HepG2 (cell line): ENCODE data around the gene PIK3C2B. TPM values are rescaled to one million over a fixed set of nuclear protein-coding genes. Genes with fewer than 3 reads are reported as not detected.

Experiments used
- GABPB1 ChIP-seq: IDR thresholded peaks from 2 replicates; pipeline ENCODE4 v1.6.1; 2016; ENCODE audit warnings: mild to moderate bottlenecking, missing genetic modification reagents, moderate library complexity, missing compliant biosample characterization
- NPAS2 ChIP-seq: sonication (generic); formaldehyde crosslinking; IDR thresholded peaks from 2 replicates; pipeline ENCODE4 v1.8.0; 2022; ENCODE audit warnings: mild to moderate bottlenecking, missing genetic modification reagents, borderline replicate concordance
- NR2F2 ChIP-seq: IDR thresholded peaks from 2 replicates; pipeline ENCODE4 v1.6.1; 2012; ENCODE audit warnings: low read depth, inconsistent platforms, borderline replicate concordance
- POLR2A ChIP-seq, 2 experiments: IDR thresholded peaks; 2 replicates each; pipeline ENCODE4 v1.6.1; 2011; ENCODE audit warnings: low read depth in 2 of 2, low read length in 2 of 2, mild to moderate bottlenecking in 1 of 2, moderate library complexity in 1 of 2; ENCODE audit not compliant: insufficient read depth in 1 of 2
- RFX3 ChIP-seq: IDR thresholded peaks from 2 replicates; pipeline ENCODE4 v1.6.1; 2016; ENCODE audit warnings: missing biosample characterization, missing genetic modification reagents
- ZBTB7B ChIP-seq: sonication (generic); formaldehyde crosslinking; IDR thresholded peaks from 2 replicates; pipeline ENCODE4 v1.4.0; 2020; ENCODE audit warnings: missing genetic modification reagents
- ZNF180 ChIP-seq: sonication (generic); formaldehyde crosslinking; IDR thresholded peaks from 2 replicates; pipeline ENCODE4 v1.4.0; 2020; ENCODE audit warnings: low read depth, missing genetic modification reagents, borderline replicate concordance
- ZNF605 ChIP-seq: sonication (generic); formaldehyde crosslinking; IDR thresholded peaks from 2 replicates; pipeline ENCODE4 v1.8.0; 2022; ENCODE audit warnings: mild to moderate bottlenecking, missing genetic modification reagents
- polyA plus RNA-seq, 8 experiments: library from polyadenylated mRNA; depleted of rRNA in 3 of 8; stranded (reverse) in 7 of 8; unstranded in 1 of 8; fragments of >200 nt; fragmentation: Illumina TruSeq in 4 of 8; extraction: Trizol in 4 of 8; gene quantifications; 2 replicates each; pipeline versions ENCODE4 v1.2.1 to v1.2.3, GENCODE V29; 2011 to 2016; ENCODE audit warnings: low read depth in 4 of 8, missing spikeins in 1 of 8, mixed read lengths in 1 of 8; ENCODE audit not compliant: insufficient read depth in 1 of 8
- total RNA-seq, 5 experiments: library from RNA; depleted of rRNA; stranded (reverse); fragments of >200 nt; fragmentation: Illumina TruSeq; extraction: Trizol; gene quantifications; 2 replicates each; pipeline ENCODE4 v1.2.3, GENCODE V29; 2016; ENCODE audit warnings: low read depth in 1 of 5
- TF ChIP-seq, protein P1 (sequence below): sonication (generic); formaldehyde crosslinking; IDR thresholded peaks from 2 replicates; pipeline ENCODE4 v1.8.0; 2022; ENCODE audit warnings: missing genetic modification reagents, mild to moderate bottlenecking, moderate library complexity, borderline replicate concordance
- TF ChIP-seq, protein P2 (sequence below): sonication (generic); formaldehyde crosslinking; IDR thresholded peaks from 2 replicates; pipeline ENCODE4 v1.5.1; 2020; ENCODE audit warnings: mild to moderate bottlenecking, missing genetic modification reagents, moderate library complexity
- TF ChIP-seq, protein P3 (sequence below): sonication (generic); formaldehyde crosslinking; IDR thresholded peaks from 2 replicates; pipeline ENCODE4 v1.8.0; 2022; ENCODE audit warnings: mild to moderate bottlenecking, missing genetic modification reagents, moderate library complexity
- TF ChIP-seq, protein P4 (sequence below): sonication (generic); formaldehyde crosslinking; IDR thresholded peaks from 2 replicates; pipeline ENCODE4 v1.4.0; 2020; ENCODE audit warnings: missing genetic modification reagents
- TF ChIP-seq, protein P5 (sequence below): IDR thresholded peaks from 2 replicates; pipeline ENCODE4 v1.6.1; 2016; ENCODE audit warnings: mild to moderate bottlenecking, missing biosample characterization, missing genetic modification reagents
- TF ChIP-seq, protein P6 (sequence below): sonication (generic); formaldehyde crosslinking; IDR thresholded peaks from 2 replicates; pipeline ENCODE4 v1.5.0; 2020; ENCODE audit warnings: mild to moderate bottlenecking, missing genetic modification reagents
- TF ChIP-seq, protein P7 (sequence below): sonication (generic); formaldehyde crosslinking; IDR thresholded peaks from 2 replicates; pipeline ENCODE4 v1.4.0; 2020; ENCODE audit warnings: missing genetic modification reagents

Gene PIK3C2B
- total and polyA plus RNA-seq, 2 of the 13 experiments (the other 11 are each of a cell fraction or from before 2014, with no cell fraction given): 3.4 to 4.5 TPM

DNA sequence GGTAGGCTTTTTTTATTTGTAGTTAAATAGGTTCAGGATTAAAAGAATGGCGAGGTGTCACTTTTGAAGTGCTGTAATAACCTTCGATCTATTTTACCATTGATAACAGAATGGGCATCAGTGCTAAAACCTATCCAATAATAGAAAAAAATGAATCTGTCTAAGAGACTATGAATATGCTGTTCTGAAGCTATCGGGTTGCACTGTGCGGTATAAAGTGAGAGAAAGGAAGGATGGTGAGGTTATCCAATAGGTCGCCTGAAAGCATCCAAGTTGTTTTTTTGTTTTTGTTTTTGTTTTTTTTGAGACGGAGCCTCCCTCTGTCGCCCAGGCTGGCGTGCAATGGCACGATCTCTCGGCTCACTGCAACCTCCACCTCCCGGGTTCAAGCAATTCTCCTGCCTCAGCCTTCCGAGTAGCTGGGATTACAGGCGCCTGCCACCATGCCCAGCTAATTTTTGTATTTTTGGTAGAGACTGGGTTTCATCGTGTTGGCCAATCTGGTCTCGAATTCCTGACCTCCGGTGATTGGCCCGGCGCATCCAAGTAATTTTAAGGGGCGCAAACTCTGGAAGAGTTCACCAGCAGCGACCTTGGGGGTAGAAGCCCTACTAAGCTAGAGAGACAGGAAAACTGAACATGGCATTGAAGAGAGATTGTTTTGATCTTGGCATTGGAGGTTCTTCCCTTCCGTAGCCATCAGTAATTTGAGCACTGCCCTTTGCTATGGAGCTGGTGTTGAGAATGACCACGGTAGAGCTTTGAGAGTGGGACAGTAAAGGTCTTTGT, 12.9 kb upstream of the PIK3C2B start (continued):
- TF ChIP-seq, protein P1, sequence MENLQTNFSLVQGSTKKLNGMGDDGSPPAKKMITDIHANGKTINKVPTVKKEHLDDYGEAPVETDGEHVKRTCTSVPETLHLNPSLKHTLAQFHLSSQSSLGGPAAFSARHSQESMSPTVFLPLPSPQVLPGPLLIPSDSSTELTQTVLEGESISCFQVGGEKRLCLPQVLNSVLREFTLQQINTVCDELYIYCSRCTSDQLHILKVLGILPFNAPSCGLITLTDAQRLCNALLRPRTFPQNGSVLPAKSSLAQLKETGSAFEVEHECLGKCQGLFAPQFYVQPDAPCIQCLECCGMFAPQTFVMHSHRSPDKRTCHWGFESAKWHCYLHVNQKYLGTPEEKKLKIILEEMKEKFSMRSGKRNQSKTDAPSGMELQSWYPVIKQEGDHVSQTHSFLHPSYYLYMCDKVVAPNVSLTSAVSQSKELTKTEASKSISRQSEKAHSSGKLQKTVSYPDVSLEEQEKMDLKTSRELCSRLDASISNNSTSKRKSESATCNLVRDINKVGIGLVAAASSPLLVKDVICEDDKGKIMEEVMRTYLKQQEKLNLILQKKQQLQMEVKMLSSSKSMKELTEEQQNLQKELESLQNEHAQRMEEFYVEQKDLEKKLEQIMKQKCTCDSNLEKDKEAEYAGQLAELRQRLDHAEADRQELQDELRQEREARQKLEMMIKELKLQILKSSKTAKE: no peak
- TF ChIP-seq, protein P2, sequence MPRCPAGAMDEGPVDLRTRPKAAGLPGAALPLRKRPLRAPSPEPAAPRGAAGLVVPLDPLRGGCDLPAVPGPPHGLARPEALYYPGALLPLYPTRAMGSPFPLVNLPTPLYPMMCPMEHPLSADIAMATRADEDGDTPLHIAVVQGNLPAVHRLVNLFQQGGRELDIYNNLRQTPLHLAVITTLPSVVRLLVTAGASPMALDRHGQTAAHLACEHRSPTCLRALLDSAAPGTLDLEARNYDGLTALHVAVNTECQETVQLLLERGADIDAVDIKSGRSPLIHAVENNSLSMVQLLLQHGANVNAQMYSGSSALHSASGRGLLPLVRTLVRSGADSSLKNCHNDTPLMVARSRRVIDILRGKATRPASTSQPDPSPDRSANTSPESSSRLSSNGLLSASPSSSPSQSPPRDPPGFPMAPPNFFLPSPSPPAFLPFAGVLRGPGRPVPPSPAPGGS (CRISPR knock-in tag): peak; percentile 33; the same call in 1 of the 2 replicates
- TF ChIP-seq, protein P3, sequence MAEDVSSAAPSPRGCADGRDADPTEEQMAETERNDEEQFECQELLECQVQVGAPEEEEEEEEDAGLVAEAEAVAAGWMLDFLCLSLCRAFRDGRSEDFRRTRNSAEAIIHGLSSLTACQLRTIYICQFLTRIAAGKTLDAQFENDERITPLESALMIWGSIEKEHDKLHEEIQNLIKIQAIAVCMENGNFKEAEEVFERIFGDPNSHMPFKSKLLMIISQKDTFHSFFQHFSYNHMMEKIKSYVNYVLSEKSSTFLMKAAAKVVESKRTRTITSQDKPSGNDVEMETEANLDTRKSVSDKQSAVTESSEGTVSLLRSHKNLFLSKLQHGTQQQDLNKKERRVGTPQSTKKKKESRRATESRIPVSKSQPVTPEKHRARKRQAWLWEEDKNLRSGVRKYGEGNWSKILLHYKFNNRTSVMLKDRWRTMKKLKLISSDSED (CRISPR knock-in tag): no peak
- TF ChIP-seq RFX3 (CRISPR knock-in tag) (no peak), POLR2A (IDR thresholded peaks at IDR 0.05; ENCODE audit: insufficient read depth in 1 of 2, low read depth in 2 of 2, low read length in 2 of 2) (0 out of 4 replicates have a peak, but pooled peaks of 1 of the 2 experiments have one; percentile 5), NPAS2 (CRISPR knock-in tag) (no peak), NR2F2 (0 out of 2 replicates have a peak, but pooled peaks have one; percentile 37), ZBTB7B (CRISPR knock-in tag) (no peak), ZNF180 (CRISPR knock-in tag) (no peak), GABPB1 (CRISPR knock-in tag) (0 out of 2 replicates have a peak, but pooled peaks have one; percentile 15), ZNF605 (CRISPR knock-in tag) (no peak)
- TF ChIP-seq, protein P4, sequence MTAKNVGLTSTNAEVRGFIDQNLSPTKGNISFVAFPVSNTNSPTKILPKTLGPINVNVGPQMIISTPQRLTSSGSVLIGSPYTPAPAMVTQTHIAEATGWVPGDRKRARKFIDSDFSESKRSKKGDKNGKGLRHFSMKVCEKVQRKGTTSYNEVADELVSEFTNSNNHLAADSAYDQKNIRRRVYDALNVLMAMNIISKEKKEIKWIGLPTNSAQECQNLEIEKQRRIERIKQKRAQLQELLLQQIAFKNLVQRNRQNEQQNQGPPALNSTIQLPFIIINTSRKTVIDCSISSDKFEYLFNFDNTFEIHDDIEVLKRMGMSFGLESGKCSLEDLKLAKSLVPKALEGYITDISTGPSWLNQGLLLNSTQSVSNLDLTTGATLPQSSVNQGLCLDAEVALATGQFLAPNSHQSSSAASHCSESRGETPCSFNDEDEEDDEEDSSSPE: no peak
- TF ChIP-seq, protein P5, sequence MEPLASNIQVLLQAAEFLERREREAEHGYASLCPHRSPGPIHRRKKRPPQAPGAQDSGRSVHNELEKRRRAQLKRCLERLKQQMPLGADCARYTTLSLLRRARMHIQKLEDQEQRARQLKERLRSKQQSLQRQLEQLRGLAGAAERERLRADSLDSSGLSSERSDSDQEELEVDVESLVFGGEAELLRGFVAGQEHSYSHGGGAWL (CRISPR knock-in tag): no peak
- TF ChIP-seq, protein P6, sequence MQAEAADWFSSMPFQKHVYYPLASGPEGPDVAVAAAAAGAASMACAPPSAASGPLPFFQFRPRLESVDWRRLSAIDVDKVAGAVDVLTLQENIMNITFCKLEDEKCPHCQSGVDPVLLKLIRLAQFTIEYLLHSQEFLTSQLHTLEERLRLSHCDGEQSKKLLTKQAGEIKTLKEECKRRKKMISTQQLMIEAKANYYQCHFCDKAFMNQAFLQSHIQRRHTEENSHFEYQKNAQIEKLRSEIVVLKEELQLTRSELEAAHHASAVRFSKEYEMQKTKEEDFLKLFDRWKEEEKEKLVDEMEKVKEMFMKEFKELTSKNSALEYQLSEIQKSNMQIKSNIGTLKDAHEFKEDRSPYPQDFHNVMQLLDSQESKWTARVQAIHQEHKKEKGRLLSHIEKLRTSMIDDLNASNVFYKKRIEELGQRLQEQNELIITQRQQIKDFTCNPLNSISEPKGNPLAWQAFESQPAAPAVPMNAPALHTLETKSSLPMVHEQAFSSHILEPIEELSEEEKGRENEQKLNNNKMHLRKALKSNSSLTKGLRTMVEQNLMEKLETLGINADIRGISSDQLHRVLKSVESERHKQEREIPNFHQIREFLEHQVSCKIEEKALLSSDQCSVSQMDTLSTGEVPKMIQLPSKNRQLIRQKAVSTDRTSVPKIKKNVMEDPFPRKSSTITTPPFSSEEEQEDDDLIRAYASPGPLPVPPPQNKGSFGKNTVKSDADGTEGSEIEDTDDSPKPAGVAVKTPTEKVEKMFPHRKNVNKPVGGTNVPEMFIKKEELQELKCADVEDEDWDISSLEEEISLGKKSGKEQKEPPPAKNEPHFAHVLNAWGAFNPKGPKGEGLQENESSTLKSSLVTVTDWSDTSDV (CRISPR knock-in tag): no peak
- TF ChIP-seq, protein P7, sequence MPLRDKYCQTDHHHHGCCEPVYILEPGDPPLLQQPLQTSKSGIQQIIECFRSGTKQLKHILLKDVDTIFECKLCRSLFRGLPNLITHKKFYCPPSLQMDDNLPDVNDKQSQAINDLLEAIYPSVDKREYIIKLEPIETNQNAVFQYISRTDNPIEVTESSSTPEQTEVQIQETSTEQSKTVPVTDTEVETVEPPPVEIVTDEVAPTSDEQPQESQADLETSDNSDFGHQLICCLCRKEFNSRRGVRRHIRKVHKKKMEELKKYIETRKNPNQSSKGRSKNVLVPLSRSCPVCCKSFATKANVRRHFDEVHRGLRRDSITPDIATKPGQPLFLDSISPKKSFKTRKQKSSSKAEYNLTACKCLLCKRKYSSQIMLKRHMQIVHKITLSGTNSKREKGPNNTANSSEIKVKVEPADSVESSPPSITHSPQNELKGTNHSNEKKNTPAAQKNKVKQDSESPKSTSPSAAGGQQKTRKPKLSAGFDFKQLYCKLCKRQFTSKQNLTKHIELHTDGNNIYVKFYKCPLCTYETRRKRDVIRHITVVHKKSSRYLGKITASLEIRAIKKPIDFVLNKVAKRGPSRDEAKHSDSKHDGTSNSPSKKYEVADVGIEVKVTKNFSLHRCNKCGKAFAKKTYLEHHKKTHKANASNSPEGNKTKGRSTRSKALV (CRISPR knock-in tag): peak; percentile 36; the same call in 1 of the 2 replicates
